K562 (cell line): ENCODE data around the gene DRAXIN. TPM values are rescaled to one million over a fixed set of nuclear protein-coding genes. Genes with fewer than 3 reads are reported as not detected.

ENCODE experiments used
- ATAC-seq: fragments of 200-7000 bp; cut with Tn5 transposase; 3 replicates; pipeline ENCODE4 v1.9.1; 2020; ENCODE audit warnings: moderate library complexity
- BruUV-seq: library from RNA; stranded (reverse); fragments of 400-500 nt; replicated peaks from 2 replicates; lab custom pipeline; 2021; lab: Mats Ljungman, UMichigan
- CTCF ChIA-PET: fragments of 300-600 bp; formaldehyde crosslinking; extraction: SDS; loops from one replicate; lab custom pipeline; 2021; ENCODE audit warnings: low intra/inter-chr PET ratio; lab: Yijun Ruan, JAX
- POLR2A ChIA-PET: fragments of 300-600, 350-650 bp; sonication (Branson Sonifier 250); formaldehyde crosslinking; extraction: SDS; loops from one replicate; lab custom pipeline; 2021; ENCODE audit warnings: antibody characterized with exemption, inconsistent platforms; lab: Yijun Ruan, JAX
- DNase-seq, 4 experiments: peaks; one replicate each; pipeline versions ENCODE4 v3.0.0 to v3.0.0-alpha.2; 2011 to 2018; ENCODE audit warnings: low spot score in 3 of 4, mixed read lengths in 3 of 4; ENCODE audit errors: extremely low read depth in 1 of 4
- FAIRE-seq: peaks from 2 replicates; lab custom pipeline; 2011; peaks lifted over from hg19 to GRCh38; lab: Jason Lieb, UNC
- H2AFZ ChIP-seq: 2 replicates; pipeline ENCODE4 v1.6.0; 2011; ENCODE audit warnings: low read depth, low read length, control low read depth, inconsistent platforms
- H3K27ac ChIP-seq: fragments of 200-600 bp; 3 replicates; pipeline ENCODE4 v1.8.0; 2011; ENCODE audit warnings: low read depth, mild to moderate bottlenecking, control low read depth, inconsistent platforms, low read length, moderate library complexity, mixed read lengths; ENCODE audit errors: extremely low read depth
- H3K27me3 ChIP-seq, 2 experiments: fragments of 300-600 bp in 1 of 2; 2 replicates in 1 of 2; 3 replicates in 1 of 2; pipeline versions ENCODE4 v1.6.0 to v1.8.0; 2011; ENCODE audit warnings: inconsistent platforms in 2 of 2, low read length in 2 of 2, mild to moderate bottlenecking in 1 of 2, mixed read lengths in 1 of 2, moderate library complexity in 1 of 2; ENCODE audit not compliant: control insufficient read depth in 2 of 2, insufficient read depth in 2 of 2
- H3K36me3 ChIP-seq: fragments of 300-600 bp; 3 replicates; pipeline ENCODE4 v1.8.0; 2011; ENCODE audit warnings: mild to moderate bottlenecking, low read length, inconsistent platforms; ENCODE audit not compliant: control insufficient read depth, insufficient read depth
- H3K4me1 ChIP-seq, 2 experiments: fragments of 200-600 bp in 1 of 2; replicated peaks in 1 of 2; 2 replicates in 1 of 2; 3 replicates in 1 of 2; pipeline versions ENCODE4 v1.5.1 to v1.8.0; 2011; ENCODE audit warnings: inconsistent platforms in 2 of 2, low read length in 2 of 2, mild to moderate bottlenecking in 1 of 2, mixed read lengths in 1 of 2, moderate library complexity in 1 of 2; ENCODE audit not compliant: control insufficient read depth in 2 of 2, insufficient read depth in 2 of 2
- H3K4me2 ChIP-seq: 2 replicates; pipeline ENCODE4 v1.6.1; 2011; ENCODE audit warnings: low read length, control low read depth, inconsistent platforms, mixed read lengths; ENCODE audit not compliant: insufficient read depth
- H3K4me3 ChIP-seq: fragments of 200-600 bp; sonication (generic), shearing (Covaris generic); 2 replicates; pipeline ENCODE4 v1.5.1; 2016; ENCODE audit warnings: control low read depth, inconsistent platforms
- H3K79me2 ChIP-seq: fragments of 200-600 bp; 3 replicates; pipeline ENCODE4 v1.8.0; 2011; ENCODE audit warnings: low read length, inconsistent platforms; ENCODE audit not compliant: control insufficient read depth, insufficient read depth
- H3K9ac ChIP-seq, 2 experiments: 2 replicates each; pipeline versions ENCODE4 v1.6.0 to v1.6.1; 2011; ENCODE audit warnings: low read depth in 2 of 2, low read length in 2 of 2, control low read depth in 1 of 2, inconsistent platforms in 1 of 2, mild to moderate bottlenecking in 1 of 2, mixed read lengths in 1 of 2; ENCODE audit not compliant: insufficient read depth in 1 of 2
- H3K9me1 ChIP-seq: one replicate; pipeline ENCODE4 v1.6.0; 2011; ENCODE audit warnings: inconsistent platforms, mild to moderate bottlenecking, low read length, moderate library complexity; ENCODE audit not compliant: control insufficient read depth, insufficient read depth
- H3K9me3 ChIP-seq: replicated peaks from 2 replicates; pipeline ENCODE4 v1.5.1; 2011; ENCODE audit warnings: low read depth, low read length, inconsistent platforms; ENCODE audit not compliant: control insufficient read depth, insufficient read depth
- H4K20me1 ChIP-seq: replicated peaks from 2 replicates; pipeline ENCODE4 v1.6.1; 2011; ENCODE audit warnings: low read length, inconsistent platforms, mixed read lengths; ENCODE audit not compliant: control insufficient read depth, insufficient read depth
- AFF4 ChIP-seq: sonication (generic); formaldehyde crosslinking; IDR thresholded peaks from 2 replicates; pipeline ENCODE4 v1.8.0; 2023; ENCODE audit warnings: mild to moderate bottlenecking, missing genetic modification reagents
- DNMT1 ChIP-seq: fragments of 450-650 bp; IDR thresholded peaks from 2 replicates; pipeline ENCODE4 v1.6.1; 2016; ENCODE audit warnings: antibody characterized with exemption, mild to moderate bottlenecking
- GMEB1 ChIP-seq: fragments of 250-450 bp; sonication (Bioruptor Pico); IDR thresholded peaks from 2 replicates; pipeline ENCODE4 v1.4.0; 2020; ENCODE audit warnings: mild to moderate bottlenecking
- RBM17 ChIP-seq: fragments of 200-400 bp; formaldehyde crosslinking; IDR thresholded peaks from 2 replicates; pipeline ENCODE4 v1.6.1; 2017; ENCODE audit warnings: low read depth, mild to moderate bottlenecking, low read length, borderline replicate concordance
- ZNF23 ChIP-seq: fragments of 250-450 bp; sonication (Bioruptor Pico); IDR thresholded peaks from 2 replicates; pipeline ENCODE4 v1.4.0; 2020; ENCODE audit warnings: mild to moderate bottlenecking
- ZNF408 ChIP-seq: fragments of 250-450 bp; sonication (Bioruptor Pico); IDR thresholded peaks from 2 replicates; pipeline ENCODE4 v1.4.0; 2020; ENCODE audit warnings: low read depth, mild to moderate bottlenecking, moderate library complexity
- WGBS: fragments of 100-300 bp; shearing (Covaris generic); methylation state at CpG from one replicate; pipeline ENCODE4 v1.1.6; 2016; ENCODE audit warnings: low coverage, mixed read lengths; ENCODE audit not compliant: insufficient coverage; ENCODE audit errors: missing lambda C conversion rate; 5-methylcytosine and 5-hydroxymethylcytosine counted together
- in situ Hi-C: fragments of 300-500 bp; cut with MboI; formaldehyde crosslinking; loops from 4 replicates; pipeline ENCODE4 v1.15.0; 2018; ENCODE audit warnings: inconsistent platforms, mixed read lengths
- intact Hi-C: fragments of 100-400 bp; cut with micrococcal nuclease; formaldehyde crosslinking; loops from 2 replicates; pipeline ENCODE4 v1.14.2; 2022
- polyA plus RNA-seq, 8 experiments: library from polyadenylated mRNA; depleted of rRNA in 4 of 8; stranded (reverse) in 5 of 8; unstranded in 3 of 8; fragments of >200 nt; fragmentation: Nextera tagmentation in 2 of 8; fragmentation: Illumina TruSeq in 1 of 8; extraction: Ambion mirVana in 2 of 8; extraction: Trizol in 1 of 8; gene quantifications; 2 replicates each; pipeline versions ENCODE4 v1.2.1 to v1.2.3, GENCODE V29; 2011 to 2014; ENCODE audit warnings: inconsistent platforms in 1 of 8, missing spikeins in 1 of 8
- total RNA-seq, 7 experiments: library from RNA; depleted of rRNA in 6 of 7; stranded (reverse); fragments of >200 nt in 6 of 7; fragmentation: Illumina TruSeq in 2 of 7; extraction: Trizol in 2 of 7; gene quantifications; 2 replicates each; pipeline versions ENCODE4 v1.2.1 to v1.2.3, GENCODE V29; 2011 to 2021; ENCODE audit warnings: low replicate concordance in 1 of 7
- TF ChIP-seq, protein P1 (sequence below): fragments of 450-650 bp; formaldehyde crosslinking; IDR thresholded peaks from 2 replicates; pipeline ENCODE4 v1.4.0; 2020; ENCODE audit warnings: mild to moderate bottlenecking, moderate library complexity
- TF ChIP-seq, protein P2 (sequence below): sonication (generic); formaldehyde crosslinking; IDR thresholded peaks from 2 replicates; pipeline ENCODE4 v1.8.0; 2022; ENCODE audit warnings: mild to moderate bottlenecking, missing genetic modification reagents, borderline replicate concordance

Gene DRAXIN
- total and polyA plus RNA-seq, 9 of the 15 experiments (the other 6 are each of a cell fraction or from before 2014, with no cell fraction given), result 0.01 to 0.04 (median 0.01) TPM; not detected in 6

DNA sequence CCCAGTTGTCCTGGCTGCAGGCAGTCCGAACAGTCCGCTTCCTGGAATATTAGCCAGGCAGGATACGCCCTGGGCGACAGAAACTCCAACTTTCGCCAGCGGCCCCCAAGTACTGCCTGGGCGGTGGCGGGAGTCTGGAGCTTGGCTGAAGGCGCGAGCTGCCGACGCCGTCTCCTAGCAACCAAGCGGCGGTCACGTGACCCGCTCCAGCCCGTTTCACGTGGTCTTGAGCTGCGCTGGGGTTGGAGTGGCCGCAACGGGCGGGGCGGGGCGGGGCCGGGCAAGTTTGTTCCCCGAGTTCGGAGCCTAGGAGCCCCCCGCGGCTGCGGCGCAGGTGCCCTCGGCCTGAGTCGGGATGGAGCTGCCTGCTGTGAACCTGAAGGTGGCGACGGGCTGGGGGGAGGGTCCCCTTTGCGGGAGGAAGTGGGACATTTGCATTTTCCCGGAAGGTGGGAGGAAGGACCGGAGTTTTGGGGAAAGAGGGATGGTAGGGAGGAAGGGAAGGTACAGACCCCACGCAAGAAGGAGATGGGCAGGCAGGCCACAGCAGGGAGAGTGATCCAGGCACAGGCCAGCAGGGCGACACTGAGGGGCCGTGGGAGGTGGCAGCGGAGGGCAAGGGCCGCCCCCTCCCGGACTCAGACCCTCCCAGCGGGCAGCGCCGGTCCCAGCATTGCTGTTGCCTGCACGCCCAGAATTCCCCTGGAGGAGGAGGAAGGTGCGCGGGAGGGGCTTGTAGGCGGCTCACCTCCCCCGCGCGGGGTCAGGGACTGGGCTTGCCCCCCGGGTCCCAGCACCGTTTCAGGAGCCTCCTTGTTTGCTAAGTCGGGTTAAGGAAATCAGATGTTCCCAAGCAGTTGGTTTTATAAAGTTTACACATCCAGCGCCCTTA is 44.6 kb downstream of the DRAXIN start, which contains the start of gene AGTRAP:
Gene AGTRAP, plus strand, starts transcription at position 283 of the 892 bp plus-strand sequence. Its CDS starts 73 bp downstream, at position 356.
- H3K79me2 ChIP-seq, result peaks cover 42% of the 10 kb centered on the region
- ATAC-seq (peak; percentile 84), DNase-seq (peak; percentile 95 to 99 (median 96)), FAIRE-seq (peak; percentile 29)
- in situ Hi-C loops (no loop called here), intact Hi-C loops (loop anchor here (5.0 kb wide), 1 partner anchor 61 kb away; no protein-coding TSS in a partner anchor)
- no peaks in the 10 kb centered on the region for H4K20me1 ChIP-seq
- peak within 1 kb of the TSS; percentile 84 for H2AFZ ChIP-seq
- no peaks in the 10 kb centered on the region for H3K9me3 ChIP-seq
- H3K9me1 ChIP-seq, result peaks cover 7% of the 10 kb centered on the region
- peak within 1 kb of the TSS; percentile 99 for H3K4me2 ChIP-seq
- peak within 1 kb of the TSS; percentile 87 to 97 for H3K9ac ChIP-seq
- peaks cover 7% of the 10 kb centered on the region; the same call in 2 of the 3 replicates for H3K36me3 ChIP-seq
- ChIA-PET CTCF (no interaction called here), POLR2A (interaction anchor here (0.6 to 3.0 kb wide), 10 partner anchors 13 to 1272 kb away, joined by 3 to 23 read pairs (median 3); partner anchors contain the start of gene FBXO6)
- peaks cover 49 to 50% of the 10 kb centered on the region in 2 experiments for H3K4me1 ChIP-seq
- H3K27me3 ChIP-seq, result no peaks in the 10 kb centered on the region
- H3K27ac ChIP-seq, result peak within 1 kb of the TSS; percentile 91
- peak within 1 kb of the TSS; percentile 69 for H3K4me3 ChIP-seq
- BruUV-seq, result TSS peak; percentile 67
- under 1% methylated on average over 58 of the region's 59 CpGs for WGBS
- TF ChIP-seq AFF4, result 0 out of 2 replicates have a peak, but pooled peaks have one; percentile 58
- TF ChIP-seq ZNF23 (CRISPR knock-in tag), result no peak
- TF ChIP-seq GMEB1 (CRISPR knock-in tag), result 0 out of 2 replicates have a peak, but pooled peaks have one; percentile 21
- TF ChIP-seq, protein P1, sequence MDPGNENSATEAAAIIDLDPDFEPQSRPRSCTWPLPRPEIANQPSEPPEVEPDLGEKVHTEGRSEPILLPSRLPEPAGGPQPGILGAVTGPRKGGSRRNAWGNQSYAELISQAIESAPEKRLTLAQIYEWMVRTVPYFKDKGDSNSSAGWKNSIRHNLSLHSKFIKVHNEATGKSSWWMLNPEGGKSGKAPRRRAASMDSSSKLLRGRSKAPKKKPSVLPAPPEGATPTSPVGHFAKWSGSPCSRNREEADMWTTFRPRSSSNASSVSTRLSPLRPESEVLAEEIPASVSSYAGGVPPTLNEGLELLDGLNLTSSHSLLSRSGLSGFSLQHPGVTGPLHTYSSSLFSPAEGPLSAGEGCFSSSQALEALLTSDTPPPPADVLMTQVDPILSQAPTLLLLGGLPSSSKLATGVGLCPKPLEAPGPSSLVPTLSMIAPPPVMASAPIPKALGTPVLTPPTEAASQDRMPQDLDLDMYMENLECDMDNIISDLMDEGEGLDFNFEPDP (CRISPR knock-in tag), result 0 out of 2 replicates have a peak, but pooled peaks have one; percentile 32
- TF ChIP-seq, protein P2, sequence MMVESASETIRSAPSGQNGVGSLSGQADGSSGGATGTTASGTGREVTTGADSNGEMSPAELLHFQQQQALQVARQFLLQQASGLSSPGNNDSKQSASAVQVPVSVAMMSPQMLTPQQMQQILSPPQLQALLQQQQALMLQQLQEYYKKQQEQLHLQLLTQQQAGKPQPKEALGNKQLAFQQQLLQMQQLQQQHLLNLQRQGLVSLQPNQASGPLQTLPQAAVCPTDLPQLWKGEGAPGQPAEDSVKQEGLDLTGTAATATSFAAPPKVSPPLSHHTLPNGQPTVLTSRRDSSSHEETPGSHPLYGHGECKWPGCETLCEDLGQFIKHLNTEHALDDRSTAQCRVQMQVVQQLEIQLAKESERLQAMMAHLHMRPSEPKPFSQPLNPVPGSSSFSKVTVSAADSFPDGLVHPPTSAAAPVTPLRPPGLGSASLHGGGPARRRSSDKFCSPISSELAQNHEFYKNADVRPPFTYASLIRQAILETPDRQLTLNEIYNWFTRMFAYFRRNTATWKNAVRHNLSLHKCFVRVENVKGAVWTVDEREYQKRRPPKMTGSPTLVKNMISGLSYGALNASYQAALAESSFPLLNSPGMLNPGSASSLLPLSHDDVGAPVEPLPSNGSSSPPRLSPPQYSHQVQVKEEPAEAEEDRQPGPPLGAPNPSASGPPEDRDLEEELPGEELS, result no peak
- TF ChIP-seq RBM17, result no peak
- TF ChIP-seq DNMT1, result no peak
- no peak for TF ChIP-seq ZNF408
